ENCODE data around the gene RCSD1. TPM values are rescaled to one million over a fixed set of nuclear protein-coding genes. Genes with fewer than 3 reads are reported as not detected.

The RCSD1 gene
- total and polyA plus RNA-seq, 4 donors: 13.6 to 26.2 (median 15.6) TPM

- Histone ChIP-seq H3K4me1 (ENCODE audit: control insufficient read depth, insufficient read depth, low read length) (peaks cover 10% of the 10 kb centered on the region), H3K4me3 (ENCODE audit: low read depth, low read length) (no peak overlapping the region), H3K9me3 (ENCODE audit: control insufficient read depth, insufficient read depth, low read length) (no peaks in the 10 kb centered on the region), H3K36me3 (ENCODE audit: control insufficient read depth, insufficient read depth, low read length) (no peaks in the 10 kb centered on the region), H3K27me3 (ENCODE audit: control insufficient read depth, insufficient read depth, low read length) (peaks cover 43% of the 10 kb centered on the region), H3K27ac (ENCODE audit: low read depth, low read length) (no peak overlapping the region)
- WGBS (ENCODE audit: insufficient coverage): 73% methylated on average over 6 of the region's 10 CpGs
- no peak for DNase-seq (ENCODE audit: low read depth in 4 of 6, low spot score in 6 of 6)
These were observed 2.0 kb upstream of the RCSD1 start for GRCh38 chr1:167627865-167628641.

- 73% methylated on average over 9 of the region's 12 CpGs for WGBS (ENCODE audit: insufficient coverage)
- H3K4me1 ChIP-seq (ENCODE audit: control insufficient read depth, insufficient read depth, low read length): peaks cover 10% of the 10 kb centered on the region
- no peak overlapping the region for H3K27ac ChIP-seq (ENCODE audit: low read depth, low read length)
- H3K9me3 ChIP-seq (ENCODE audit: control insufficient read depth, insufficient read depth, low read length): no peaks in the 10 kb centered on the region
- DNase-seq (ENCODE audit: low read depth in 4 of 6, low spot score in 6 of 6): no peak
- H3K36me3 ChIP-seq (ENCODE audit: control insufficient read depth, insufficient read depth, low read length): no peaks in the 10 kb centered on the region
- H3K27me3 ChIP-seq (ENCODE audit: control insufficient read depth, insufficient read depth, low read length): peaks cover 48% of the 10 kb centered on the region
- no peak overlapping the region for H3K4me3 ChIP-seq (ENCODE audit: low read depth, low read length)
These were observed 1.1 kb upstream of the RCSD1 start for GRCh38 chr1:167628741-167629515.

DNA sequence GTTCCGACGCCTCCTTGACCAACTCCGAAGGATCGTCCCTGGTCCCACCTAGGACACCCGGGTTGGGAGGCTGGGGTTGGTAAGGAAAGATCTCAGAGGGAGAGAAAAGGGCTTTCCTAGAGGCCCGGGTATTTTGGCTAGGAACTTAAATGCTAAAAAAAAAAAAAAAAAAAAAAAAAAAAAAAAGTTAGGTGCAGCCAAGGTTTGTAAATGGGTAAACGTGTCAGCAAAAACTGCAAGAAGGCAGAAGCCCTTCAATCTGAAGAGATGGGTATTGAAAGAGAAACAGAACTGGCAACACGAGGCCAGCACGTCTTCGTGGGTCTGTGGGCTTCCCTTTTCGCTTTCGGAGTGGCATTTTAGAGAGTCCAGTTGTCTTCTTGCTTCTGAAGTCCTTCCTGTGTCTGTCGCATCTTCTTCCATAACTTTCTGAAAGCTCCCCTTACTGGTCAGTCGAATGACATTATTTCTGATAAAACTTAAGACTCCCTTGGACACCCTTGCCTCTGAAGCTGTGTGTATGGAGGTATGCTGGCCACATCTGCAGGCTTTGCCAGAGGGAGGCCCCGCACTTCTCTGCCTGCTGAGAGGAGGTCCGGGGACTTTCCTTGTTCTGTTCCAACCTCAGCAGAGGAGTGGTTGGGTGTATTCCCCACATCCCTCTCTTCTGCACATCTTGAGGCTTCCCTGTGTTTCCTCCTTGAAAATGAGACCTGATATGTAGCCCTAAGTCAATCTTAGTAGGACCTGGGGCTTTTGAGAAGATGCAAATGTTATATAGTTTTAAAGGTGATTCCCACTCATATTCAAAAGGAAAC lies 745 bp downstream of the RCSD1 start:
- H3K27me3 ChIP-seq (ENCODE audit: control insufficient read depth, insufficient read depth, low read length): peaks cover 60% of the 10 kb centered on the region
- DNase-seq (ENCODE audit: low read depth in 4 of 6, low spot score in 6 of 6): no peak
- WGBS (ENCODE audit: insufficient coverage): 55% methylated on average over 8 of the region's 16 CpGs
- H3K4me1 ChIP-seq (ENCODE audit: control insufficient read depth, insufficient read depth, low read length): peaks cover 14% of the 10 kb centered on the region
- H3K36me3 ChIP-seq (ENCODE audit: control insufficient read depth, insufficient read depth, low read length): no peaks in the 10 kb centered on the region
- H3K9me3 ChIP-seq (ENCODE audit: control insufficient read depth, insufficient read depth, low read length): no peaks in the 10 kb centered on the region
- H3K27ac ChIP-seq (ENCODE audit: low read depth, low read length): peak overlapping the region; percentile 67
- H3K4me3 ChIP-seq (ENCODE audit: low read depth, low read length): peak overlapping the region; percentile 58

DNA sequence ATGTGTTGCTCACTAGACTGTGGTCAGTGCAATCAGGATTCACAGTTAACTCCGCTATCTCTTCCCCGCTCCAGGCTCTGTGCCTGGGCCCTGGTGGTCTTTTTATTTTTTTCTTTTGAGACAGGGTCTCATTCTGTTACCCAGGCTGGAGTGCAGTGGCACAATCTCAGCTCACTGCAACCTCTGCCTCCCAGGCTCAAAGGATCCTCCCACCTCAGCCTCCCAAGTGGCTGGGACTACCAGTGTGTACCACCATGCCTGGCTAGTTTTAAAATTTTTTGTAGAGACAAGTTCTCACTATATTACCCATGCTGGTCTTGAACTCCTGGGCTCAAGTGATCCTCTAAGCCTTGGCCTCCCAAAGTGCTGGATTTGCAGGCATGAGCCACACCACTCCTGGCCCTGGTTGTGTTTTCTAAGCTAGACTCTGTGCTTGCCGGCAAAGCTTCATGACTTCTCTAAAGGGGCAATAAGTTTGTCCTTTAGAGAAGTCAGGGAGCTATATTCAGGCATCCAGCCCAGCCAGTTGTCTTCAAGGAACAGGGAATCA lies 1.4 kb downstream of the RCSD1 start:
- H3K4me1 ChIP-seq (ENCODE audit: control insufficient read depth, insufficient read depth, low read length): peaks cover 14% of the 10 kb centered on the region
- H3K4me3 ChIP-seq (ENCODE audit: low read depth, low read length): peak overlapping the region; percentile 58
- 55% methylated on average over 1 of the region's 3 CpGs for WGBS (ENCODE audit: insufficient coverage)
- peak overlapping the region; percentile 4 for H3K27ac ChIP-seq (ENCODE audit: low read depth, low read length)
- H3K9me3 ChIP-seq (ENCODE audit: control insufficient read depth, insufficient read depth, low read length): no peaks in the 10 kb centered on the region
- peaks cover 67% of the 10 kb centered on the region for H3K27me3 ChIP-seq (ENCODE audit: control insufficient read depth, insufficient read depth, low read length)
- H3K36me3 ChIP-seq (ENCODE audit: control insufficient read depth, insufficient read depth, low read length): no peaks in the 10 kb centered on the region
- DNase-seq (ENCODE audit: low read depth in 4 of 6, low spot score in 6 of 6): no peak

- no peaks in the 10 kb centered on the region for H3K9me3 ChIP-seq (ENCODE audit: control insufficient read depth, insufficient read depth, low read length)
- peaks cover 14% of the 10 kb centered on the region for H3K4me1 ChIP-seq (ENCODE audit: control insufficient read depth, insufficient read depth, low read length)
- no peak for DNase-seq (ENCODE audit: low read depth in 4 of 6, low spot score in 6 of 6)
- H3K36me3 ChIP-seq (ENCODE audit: control insufficient read depth, insufficient read depth, low read length): no peaks in the 10 kb centered on the region
- peaks cover 67% of the 10 kb centered on the region for H3K27me3 ChIP-seq (ENCODE audit: control insufficient read depth, insufficient read depth, low read length)
- H3K4me3 ChIP-seq (ENCODE audit: low read depth, low read length): no peak overlapping the region
- H3K27ac ChIP-seq (ENCODE audit: low read depth, low read length): peak overlapping the region; percentile 4
- WGBS (ENCODE audit: insufficient coverage): 75% methylated on average over 3 of the region's 4 CpGs
These were observed 2.0 kb downstream of the RCSD1 start for GRCh38 chr1:167631936-167632614.

- H3K36me3 ChIP-seq (ENCODE audit: control insufficient read depth, insufficient read depth, low read length): no peaks in the 10 kb centered on the region
- H3K27ac ChIP-seq (ENCODE audit: low read depth, low read length): no peak overlapping the region
- H3K9me3 ChIP-seq (ENCODE audit: control insufficient read depth, insufficient read depth, low read length): no peaks in the 10 kb centered on the region
- 100% methylated on average over 2 of the region's 3 CpGs for WGBS (ENCODE audit: insufficient coverage)
- H3K4me1 ChIP-seq (ENCODE audit: control insufficient read depth, insufficient read depth, low read length): peaks cover 16% of the 10 kb centered on the region
- H3K4me3 ChIP-seq (ENCODE audit: low read depth, low read length): no peak overlapping the region
- H3K27me3 ChIP-seq (ENCODE audit: control insufficient read depth, insufficient read depth, low read length): peaks cover 62% of the 10 kb centered on the region
- DNase-seq (ENCODE audit: low read depth in 4 of 6, low spot score in 6 of 6): no peak
These were observed 3.4 kb downstream of the RCSD1 start for GRCh38 chr1:167633258-167633944.

- H3K27ac ChIP-seq (ENCODE audit: low read depth, low read length): no peak overlapping the region
- peaks cover 54% of the 10 kb centered on the region for H3K27me3 ChIP-seq (ENCODE audit: control insufficient read depth, insufficient read depth, low read length)
- H3K36me3 ChIP-seq (ENCODE audit: control insufficient read depth, insufficient read depth, low read length): no peaks in the 10 kb centered on the region
- H3K4me1 ChIP-seq (ENCODE audit: control insufficient read depth, insufficient read depth, low read length): peaks cover 17% of the 10 kb centered on the region
- no peaks in the 10 kb centered on the region for H3K9me3 ChIP-seq (ENCODE audit: control insufficient read depth, insufficient read depth, low read length)
- H3K4me3 ChIP-seq (ENCODE audit: low read depth, low read length): no peak overlapping the region
- DNase-seq (ENCODE audit: low read depth in 4 of 6, low spot score in 6 of 6): no peak
- no CpG with 5 or more reads among the region's 2 CpGs for WGBS (ENCODE audit: insufficient coverage)
These were observed 4.4 kb downstream of the RCSD1 start for GRCh38 chr1:167634435-167634834.

- peak in 2 of 6 donors; percentile 39 to 70 for DNase-seq (ENCODE audit: low read depth in 4 of 6, low spot score in 6 of 6)
- 16% methylated on average over 11 of the region's 19 CpGs for WGBS (ENCODE audit: insufficient coverage)
- no peak overlapping the region for H3K4me3 ChIP-seq (ENCODE audit: low read depth, low read length)
- H3K9me3 ChIP-seq (ENCODE audit: control insufficient read depth, insufficient read depth, low read length): no peaks in the 10 kb centered on the region
- H3K27ac ChIP-seq (ENCODE audit: low read depth, low read length): peak overlapping the region; percentile 25
- no peaks in the 10 kb centered on the region for H3K36me3 ChIP-seq (ENCODE audit: control insufficient read depth, insufficient read depth, low read length)
- H3K27me3 ChIP-seq (ENCODE audit: control insufficient read depth, insufficient read depth, low read length): peaks cover 47% of the 10 kb centered on the region
- H3K4me1 ChIP-seq (ENCODE audit: control insufficient read depth, insufficient read depth, low read length): peaks cover 12% of the 10 kb centered on the region
These were observed 5.2 kb downstream of the RCSD1 start for GRCh38 chr1:167635156-167635648.
